ENCODE results near the gene FEM1B.

The FEM1B gene

GRCh38 chr15:68318931-68319909 lies 41.7 kb downstream of the FEM1B start:
- H3K27me3 ChIP-seq, result no peaks in the 10 kb centered on the region
- peaks cover 0 to 22% (median 5%) of the 10 kb centered on the region in 4 donors for H3K4me1 ChIP-seq
- no peaks in the 10 kb centered on the region for H3K9me3 ChIP-seq
- H3K4me3 ChIP-seq, result no peak overlapping the region
- intact Hi-C loops (cut with DNase I; ENCODE audit: low total_unique reads), result no loop called here
- peak in 1 of 2 donors; percentile 61 for DNase-seq
- no peak for TF ChIP-seq CTCF (IDR thresholded peaks at IDR 0.05)
- peaks cover 41 to 94% (median 60%) of the 10 kb centered on the region in 3 donors for H3K36me3 ChIP-seq
- H3K27ac ChIP-seq, result peak overlapping the region; percentile 4 to 43

- intact Hi-C loops (cut with DNase I; ENCODE audit: low total_unique reads), result no loop called here
- Histone ChIP-seq H3K4me3 (no peak overlapping the region), H3K27ac (no peak overlapping the region), H3K9me3 (no peaks in the 10 kb centered on the region), H3K27me3 (no peaks in the 10 kb centered on the region), H3K4me1 (peaks cover 0 to 20% (median 7%) of the 10 kb centered on the region in 4 donors), H3K36me3 (peaks cover 49 to 94% (median 67%) of the 10 kb centered on the region in 3 donors)
- peak in 1 of 2 donors; percentile 45 for DNase-seq
- TF ChIP-seq CTCF (IDR thresholded peaks at IDR 0.05), result no peak
Observed at GRCh38 chr15:68319997-68320396, 42.5 kb downstream of the FEM1B start.

GRCh38 chr15:68321229-68321628 lies 43.7 kb downstream of the FEM1B start:
- Histone ChIP-seq H3K27ac (peak overlapping the region in 1 of 2 donors; percentile 8), H3K4me1 (peaks cover 0 to 20% (median 14%) of the 10 kb centered on the region in 4 donors), H3K27me3 (no peaks in the 10 kb centered on the region), H3K9me3 (no peaks in the 10 kb centered on the region), H3K36me3 (peaks cover 50 to 88% (median 67%) of the 10 kb centered on the region in 3 donors), H3K4me3 (no peak overlapping the region)
- TF ChIP-seq CTCF (IDR thresholded peaks at IDR 0.05), result no peak
- intact Hi-C loops (cut with DNase I; ENCODE audit: low total_unique reads), result no loop called here
- DNase-seq, result no peak

- Histone ChIP-seq H3K27me3 (no peaks in the 10 kb centered on the region), H3K36me3 (peaks cover 42 to 78% (median 64%) of the 10 kb centered on the region in 3 donors), H3K9me3 (no peaks in the 10 kb centered on the region), H3K27ac (no peak overlapping the region), H3K4me1 (peaks cover 0 to 33% (median 29%) of the 10 kb centered on the region in 4 donors), H3K4me3 (no peak overlapping the region)
- DNase-seq, result no peak
- intact Hi-C loops (cut with DNase I; ENCODE audit: low total_unique reads), result no loop called here
- TF ChIP-seq CTCF (IDR thresholded peaks at IDR 0.05), result no peak
Observed at GRCh38 chr15:68322796-68323195, 45.3 kb downstream of the FEM1B start.

- peak in 1 of 2 donors; percentile 90 for DNase-seq
- H3K9me3 ChIP-seq, result no peaks in the 10 kb centered on the region
- intact Hi-C loops (cut with DNase I; ENCODE audit: low total_unique reads), result no loop called here
- TF ChIP-seq CTCF (IDR thresholded peaks at IDR 0.05), result no peak
- peaks cover 0 to 42% (median 37%) of the 10 kb centered on the region in 4 donors for H3K4me1 ChIP-seq
- no peak overlapping the region for H3K4me3 ChIP-seq
- peaks cover 46 to 72% (median 51%) of the 10 kb centered on the region in 3 donors for H3K36me3 ChIP-seq
- peak overlapping the region; percentile 68 to 71 for H3K27ac ChIP-seq
- H3K27me3 ChIP-seq, result no peaks in the 10 kb centered on the region
Observed at GRCh38 chr15:68325726-68326125, 48.2 kb downstream of the FEM1B start.
